Retina (tissue), 1 donor: ENCODE data around the gene OSTF1.

Source experiments
- DNase-seq: peaks from one replicate; pipeline ENCODE4 v3.0.0-alpha.2; 2016

OSTF1 gene

DNA sequence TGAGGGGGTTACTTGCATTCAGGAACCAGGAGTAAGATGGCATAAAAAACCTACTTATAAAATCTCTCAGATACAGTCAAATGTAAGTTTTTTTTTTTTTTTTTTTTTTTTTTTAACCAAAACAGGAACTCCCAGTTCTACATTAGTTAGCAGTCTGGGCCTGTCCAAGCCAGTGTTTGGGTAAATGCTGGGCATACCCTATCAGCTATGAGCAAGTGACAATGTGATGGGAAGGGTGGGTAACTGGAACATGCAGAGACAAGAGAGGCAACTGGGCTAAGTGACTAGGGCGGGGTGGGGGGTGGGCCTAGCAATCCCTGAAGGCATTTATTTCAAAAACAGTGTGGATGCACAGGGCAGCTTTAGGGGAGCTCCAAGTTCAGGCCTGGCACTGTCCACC, 2.7 kb upstream of the OSTF1 start:
- DNase-seq: no peak

- DNase-seq: no peak
These were observed 1.6 kb upstream of the OSTF1 start for GRCh38 chr9:75086541-75087288.

DNA sequence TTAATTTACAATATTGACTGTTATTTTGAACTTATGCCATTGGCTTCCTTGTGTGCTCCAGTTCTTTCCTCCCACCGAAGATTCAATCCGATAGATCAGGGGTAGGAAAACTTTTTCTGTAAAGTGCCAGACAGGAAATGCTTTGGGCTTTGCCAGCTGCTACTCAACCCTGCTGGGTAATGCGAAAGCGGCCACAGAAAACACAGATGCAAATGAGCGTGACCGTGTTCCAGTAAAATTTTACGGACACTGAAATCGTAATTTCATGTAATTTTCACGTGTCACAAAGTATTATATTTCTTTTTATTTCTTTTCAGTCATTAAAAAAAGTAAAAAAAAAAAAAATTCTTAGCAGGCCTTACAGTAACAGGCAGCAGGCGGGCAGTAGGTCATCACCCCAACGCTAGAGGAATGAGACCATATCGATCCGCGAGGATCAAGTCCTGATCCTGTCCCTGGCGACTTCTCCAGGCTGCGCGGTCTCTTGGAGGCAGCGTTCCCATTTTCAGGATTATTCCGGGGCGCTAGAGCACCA, 958 bp upstream of the OSTF1 start:
- no peak for DNase-seq

DNA sequence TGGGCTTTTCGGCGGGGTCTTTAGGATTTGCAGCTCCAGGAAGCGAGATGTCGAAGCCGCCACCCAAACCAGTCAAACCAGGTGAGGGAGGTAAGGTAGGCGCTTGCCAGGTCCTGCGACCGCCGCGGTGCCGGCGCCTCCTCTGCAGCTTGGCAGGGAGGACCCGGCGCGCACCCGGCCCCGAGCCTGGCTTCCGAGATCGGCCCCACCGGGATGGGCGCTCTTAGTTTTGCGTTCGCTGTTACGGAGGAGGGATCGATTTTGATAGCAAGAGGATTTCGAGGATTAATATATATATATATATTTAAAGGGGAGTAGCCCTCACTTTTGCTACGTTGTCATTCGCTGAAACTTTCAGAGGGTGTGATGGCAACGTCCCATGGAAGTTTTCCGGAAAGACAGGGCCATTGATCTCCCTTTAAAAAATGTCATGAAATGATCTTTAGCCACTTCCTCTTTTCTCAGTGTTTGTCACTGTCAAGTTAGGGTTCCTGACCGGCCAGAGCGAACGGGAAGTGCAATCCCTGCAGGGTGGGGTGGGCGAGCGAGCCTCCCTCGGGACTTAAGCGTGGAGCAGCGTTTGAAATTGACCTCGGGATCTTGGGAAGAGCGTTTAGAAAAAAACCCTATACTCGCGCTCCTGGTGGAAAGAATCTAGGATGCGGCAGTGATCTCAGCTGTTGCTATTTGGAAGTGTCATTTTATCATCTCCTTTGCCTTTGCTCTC, 495 bp downstream of the OSTF1 start:
- no peak for DNase-seq

DNA sequence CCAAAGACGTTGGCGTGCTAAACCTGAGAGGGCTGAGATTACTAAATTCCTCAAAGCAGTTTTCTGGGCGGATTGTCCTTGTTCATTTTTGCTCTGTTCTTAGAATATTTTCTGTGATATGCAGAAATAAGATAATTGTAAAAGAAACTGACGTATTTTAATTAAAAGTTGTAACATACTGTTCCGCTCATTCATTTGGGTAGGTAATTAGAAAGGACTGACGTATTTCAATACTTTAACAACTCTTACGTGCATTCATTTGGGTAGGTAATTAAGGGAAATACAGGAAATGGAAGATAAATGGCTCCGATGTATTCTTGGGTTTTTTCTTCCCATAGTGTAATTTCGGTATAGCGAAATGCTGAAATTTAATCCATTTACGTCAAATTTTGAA, 1.1 kb downstream of the OSTF1 start:
- DNase-seq: no peak

- DNase-seq: no peak
These were observed 2.3 kb downstream of the OSTF1 start for GRCh38 chr9:75090579-75090978.

GRCh38 chr9:75092766-75093165, 4.5 kb downstream of the OSTF1 start:
- DNase-seq: no peak

- no peak for DNase-seq
These were observed 8.5 kb downstream of the OSTF1 start for GRCh38 chr9:75096796-75097195.

- DNase-seq: no peak
These were observed 12.8 kb downstream of the OSTF1 start for GRCh38 chr9:75101004-75101588.

DNA sequence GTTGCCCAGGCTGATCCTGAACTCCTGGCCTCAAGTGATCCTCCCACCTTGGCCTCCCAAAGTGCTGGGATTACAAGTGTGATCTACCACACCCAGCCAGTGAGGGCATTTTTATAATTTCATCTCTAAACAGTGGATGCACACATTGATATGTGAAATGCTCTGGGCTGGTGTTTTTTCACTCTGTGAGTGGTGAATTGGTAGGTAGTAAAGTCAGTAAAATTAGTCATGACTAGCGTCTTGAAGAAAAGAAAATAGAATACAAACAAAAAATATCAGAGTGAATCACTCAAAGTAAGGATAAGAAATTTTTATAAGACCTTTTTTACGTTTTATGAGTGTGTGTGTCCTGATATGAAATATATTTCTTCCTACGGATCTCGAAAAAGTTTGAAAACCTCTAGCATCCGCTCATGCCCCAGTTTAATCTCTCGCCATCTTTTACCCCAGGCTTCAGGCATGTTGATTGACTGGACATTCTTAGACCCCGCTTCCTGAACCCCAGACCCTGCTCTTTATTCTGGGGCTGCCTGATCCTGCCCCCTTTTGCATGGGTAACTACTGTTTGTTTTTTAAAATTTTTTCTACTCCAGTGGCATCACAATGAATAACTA, 14.0 kb downstream of the OSTF1 start:
- DNase-seq: no peak

DNA sequence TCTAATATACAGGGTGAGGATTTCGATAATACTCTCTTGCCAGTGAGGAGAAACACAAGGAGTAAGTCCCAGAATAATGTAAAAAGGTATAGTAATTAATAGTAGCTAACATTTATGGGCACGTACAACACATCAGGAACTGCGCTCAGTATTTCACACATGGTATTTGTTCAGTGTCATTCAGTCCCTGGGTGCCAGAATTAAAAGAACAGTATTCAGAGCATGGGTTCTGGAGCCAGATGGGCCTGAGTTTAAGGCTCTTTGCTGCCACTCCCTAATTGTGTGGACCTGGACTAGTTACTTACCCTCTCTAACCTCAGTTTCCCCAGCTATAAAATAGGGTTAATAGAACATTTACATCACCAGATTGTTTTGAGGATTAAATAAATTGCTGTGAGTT, 16.3 kb downstream of the OSTF1 start:
- no peak for DNase-seq

- no peak for DNase-seq
These were observed 16.8 kb downstream of the OSTF1 start for GRCh38 chr9:75105019-75105540.

GRCh38 chr9:75105841-75106240, 17.5 kb downstream of the OSTF1 start:
- no peak for DNase-seq

DNA sequence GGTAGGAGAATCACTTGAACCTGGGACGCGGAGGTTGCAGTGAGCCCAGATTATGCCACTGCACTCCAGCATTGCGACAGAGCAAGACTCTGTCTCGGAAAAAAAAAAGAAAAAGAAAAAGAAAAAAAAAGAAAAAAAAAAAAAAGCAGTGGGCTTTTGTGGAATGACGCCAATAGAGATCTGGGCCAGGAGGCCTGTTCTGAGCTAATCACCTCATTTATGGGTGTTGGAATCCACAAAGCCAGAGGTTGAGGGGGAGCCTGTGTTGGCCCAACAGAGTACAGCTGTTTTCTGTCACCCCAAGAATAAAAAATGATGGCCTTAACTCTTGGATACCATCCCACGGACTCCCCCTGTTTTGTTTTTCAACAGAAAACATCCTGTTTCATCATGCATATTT, 18.5 kb downstream of the OSTF1 start:
- no peak for DNase-seq

DNA sequence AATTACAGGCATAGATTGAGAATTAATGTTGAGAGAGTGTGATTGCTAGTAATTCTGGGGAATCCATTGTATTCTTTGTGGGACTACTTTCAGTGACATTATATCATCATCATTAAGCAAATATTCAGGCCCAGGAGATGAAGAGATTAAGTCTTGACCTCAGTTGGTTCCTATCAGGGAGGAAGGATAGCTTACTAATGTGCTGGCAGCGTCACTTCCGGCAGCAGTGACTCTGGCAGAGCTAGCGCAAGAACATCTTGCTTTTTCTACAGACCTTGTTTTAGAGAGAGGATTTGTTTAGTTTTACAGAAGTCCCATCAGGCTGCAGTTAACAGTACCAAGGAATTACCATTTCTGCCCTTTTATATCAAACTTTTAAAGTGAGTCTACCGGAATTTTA, 20.3 kb downstream of the OSTF1 start:
- DNase-seq: no peak

GRCh38 chr9:75109210-75109839, 21.0 kb downstream of the OSTF1 start:
- no peak for DNase-seq

- no peak for DNase-seq
These were observed 22.8 kb downstream of the OSTF1 start for GRCh38 chr9:75111019-75111622.

DNA sequence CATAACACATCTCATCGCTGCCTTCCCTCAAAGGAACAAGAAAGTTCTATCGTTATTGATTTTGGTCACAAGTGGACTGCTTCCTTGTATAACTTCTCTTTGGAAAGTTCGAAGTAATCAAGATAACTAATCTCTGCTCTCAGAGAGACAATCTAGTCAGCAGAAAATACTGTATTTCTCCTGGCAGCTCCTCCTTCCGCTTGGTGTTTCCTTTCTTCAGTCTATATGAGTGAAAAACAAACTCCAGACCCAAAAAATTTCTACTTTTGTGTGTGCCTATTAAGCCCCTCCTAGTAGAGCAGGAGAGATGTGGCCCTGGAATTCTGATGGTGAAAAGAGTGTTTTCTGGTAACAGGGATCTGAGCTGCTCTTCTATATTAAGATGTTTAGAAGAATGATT, 24.5 kb downstream of the OSTF1 start:
- DNase-seq: no peak

DNA sequence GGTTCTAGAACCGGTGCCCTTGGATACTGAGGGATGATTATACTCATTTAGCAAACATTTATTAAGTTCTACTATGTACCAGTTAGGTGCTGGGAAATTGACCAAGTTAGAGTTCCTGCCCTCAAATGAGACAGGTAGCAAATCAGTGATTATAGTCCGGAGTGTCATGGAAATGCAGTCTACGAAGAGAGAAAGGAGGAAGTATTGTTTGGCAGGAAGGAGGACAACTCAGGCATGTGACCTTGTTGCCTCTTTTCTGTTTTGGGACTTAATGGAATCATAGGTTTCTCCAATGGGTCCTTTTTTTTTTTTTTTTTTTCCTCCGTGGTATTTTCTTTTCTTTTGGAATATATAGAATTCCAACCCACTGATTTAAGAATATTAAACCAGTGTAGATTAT, 28.0 kb downstream of the OSTF1 start:
- DNase-seq: no peak

- DNase-seq: no peak
These were observed 29.2 kb downstream of the OSTF1 start for GRCh38 chr9:75117564-75117963.

- DNase-seq: no peak
These were observed 32.4 kb downstream of the OSTF1 start for GRCh38 chr9:75120686-75121085.

DNA sequence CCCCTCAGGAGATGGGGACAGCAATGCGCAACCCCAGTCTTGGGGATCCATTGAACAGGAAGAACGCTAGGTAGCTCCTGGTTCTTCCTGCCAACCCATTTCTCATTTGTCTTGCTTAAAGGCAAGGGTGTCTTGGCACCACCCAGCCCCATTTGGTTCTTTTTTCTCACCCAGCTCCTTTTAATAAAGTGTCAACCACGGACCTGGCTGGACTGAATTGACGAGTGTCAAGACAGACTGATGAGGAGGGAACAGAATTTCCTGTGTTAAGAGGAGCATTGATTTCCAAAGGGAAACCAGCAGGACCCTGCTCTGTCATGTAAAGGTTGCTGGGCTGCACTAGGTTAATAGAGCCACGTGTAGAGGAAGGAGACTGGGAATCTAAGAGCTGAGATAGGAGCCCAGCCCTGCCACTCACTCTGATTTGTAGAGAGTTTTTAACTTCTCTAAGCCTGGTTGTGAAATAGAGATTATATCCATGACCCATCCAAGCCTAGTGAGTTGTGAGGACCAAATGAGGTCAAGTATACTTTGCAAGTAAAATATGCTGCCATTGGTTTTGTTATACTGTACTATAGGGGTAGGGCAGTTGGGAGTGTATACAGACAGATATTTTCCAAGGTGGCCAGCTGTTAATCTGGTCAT, 33.7 kb downstream of the OSTF1 start:
- DNase-seq: no peak
